GM12878 (cell line): ENCODE data around the gene TRPC4. TPM values are rescaled to one million over a fixed set of nuclear protein-coding genes. Genes with fewer than 3 reads are reported as not detected.

ENCODE experiments used
- ATAC-seq: fragments of 200-7000 bp; cut with Tn5 transposase; 3 replicates; pipeline ENCODE4 v1.9.1; 2020; ENCODE audit warnings: mild to moderate bottlenecking, moderate library complexity
- BruUV-seq: library from RNA; stranded (reverse); fragments of 400-500 nt; replicated peaks from 2 replicates; lab custom pipeline; 2021; lab: Mats Ljungman, UMichigan
- CTCF ChIA-PET: fragments of 300-600 bp; sonication (Branson Sonifier 250); formaldehyde crosslinking; extraction: SDS; loops from one replicate; lab custom pipeline; 2021; ENCODE audit warnings: inconsistent platforms; lab: Yijun Ruan, JAX
- POLR2A ChIA-PET: fragments of 350-600 bp; formaldehyde crosslinking; extraction: SDS; loops from one replicate; lab custom pipeline; 2021; ENCODE audit warnings: inconsistent platforms; lab: Charles Lee
- RAD21 ChIA-PET: fragments of 300-600 bp; sonication (Branson Sonifier 250); formaldehyde crosslinking; loops from one replicate; lab custom pipeline; 2023; ENCODE audit warnings: antibody characterized with exemption; ENCODE audit not compliant: unreplicated experiment; lab: Charles Lee
- SMC1A ChIA-PET: fragments of 300-600 bp; sonication (Branson Sonifier 250); formaldehyde crosslinking; loops from one replicate; lab custom pipeline; 2023; ENCODE audit not compliant: unreplicated experiment, uncharacterized antibody; lab: Charles Lee
- DNase-seq: peaks from one replicate; pipeline ENCODE4 v3.0.0-alpha.2; 2011; ENCODE audit warnings: low read depth, low spot score
- FAIRE-seq: peaks from 3 replicates; lab custom pipeline; 2011; peaks lifted over from hg19 to GRCh38; lab: Jason Lieb, UNC
- H2AFZ ChIP-seq: 2 replicates; pipeline ENCODE4 v1.6.0; 2011; ENCODE audit warnings: low read depth, low read length, control low read depth; ENCODE audit not compliant: control insufficient read depth
- H3K27ac ChIP-seq: 2 replicates; pipeline ENCODE4 v1.5.1; 2011; ENCODE audit warnings: control low read depth; ENCODE audit not compliant: control insufficient read depth, insufficient read depth
- H3K27me3 ChIP-seq, 2 experiments: replicated peaks in 1 of 2; 2 replicates each; pipeline versions ENCODE4 v1.6.0 to v1.6.1; 2011; ENCODE audit warnings: low read length in 1 of 2; ENCODE audit not compliant: control insufficient read depth in 2 of 2, insufficient read depth in 2 of 2
- H3K36me3 ChIP-seq, 2 experiments: 2 replicates each; pipeline ENCODE4 v1.5.1; 2011; ENCODE audit warnings: low read length in 1 of 2; ENCODE audit not compliant: control insufficient read depth in 2 of 2, insufficient read depth in 2 of 2
- H3K4me1 ChIP-seq: 2 replicates; pipeline ENCODE4 v1.6.1; 2011; ENCODE audit warnings: mild to moderate bottlenecking, low read length, moderate library complexity, mixed read lengths; ENCODE audit not compliant: control insufficient read depth, insufficient read depth
- H3K4me2 ChIP-seq: 2 replicates; pipeline ENCODE4 v1.6.0; 2011; ENCODE audit warnings: control low read depth; ENCODE audit not compliant: control insufficient read depth, insufficient read depth
- H3K4me3 ChIP-seq: fragments of 200-600 bp; sonication (generic); 2 replicates; pipeline ENCODE4 v1.5.1; 2016
- H3K79me2 ChIP-seq: 2 replicates; pipeline ENCODE4 v1.6.0; 2011; ENCODE audit warnings: low read length; ENCODE audit not compliant: control insufficient read depth, insufficient read depth
- H3K9ac ChIP-seq: 2 replicates; pipeline ENCODE4 v1.8.0; 2011; ENCODE audit warnings: low read length, control low read depth, mixed read lengths; ENCODE audit not compliant: control insufficient read depth, insufficient read depth
- H3K9me3 ChIP-seq: replicated peaks from 3 replicates; pipeline ENCODE4 v1.5.1; 2011; ENCODE audit warnings: mild to moderate bottlenecking, low read length; ENCODE audit not compliant: control insufficient read depth, insufficient read depth
- H4K20me1 ChIP-seq: 2 replicates; pipeline ENCODE4 v1.6.0; 2011; ENCODE audit not compliant: control insufficient read depth, insufficient read depth
- ASH2L ChIP-seq: fragments of 300-600, 200-600 bp; sonication (generic); IDR thresholded peaks from 2 replicates; pipeline ENCODE4 v1.6.1; 2017; ENCODE audit warnings: low read depth, mild to moderate bottlenecking, borderline replicate concordance
- CHD4 ChIP-seq: fragments of 200-600 bp; sonication (generic); IDR thresholded peaks from 2 replicates; pipeline ENCODE4 v1.6.1; 2016; ENCODE audit warnings: mild to moderate bottlenecking
- KLF5 ChIP-seq: fragments of 450-650 bp; IDR thresholded peaks from 2 replicates; pipeline ENCODE4 v1.6.1; 2014; ENCODE audit warnings: mild to moderate bottlenecking; ENCODE audit not compliant: partially characterized antibody
- MEF2B ChIP-seq: fragments of 450-650 bp; IDR thresholded peaks from 2 replicates; pipeline ENCODE4 v1.6.1; 2018; ENCODE audit warnings: mild to moderate bottlenecking, moderate library complexity; ENCODE audit not compliant: partially characterized antibody, poor library complexity, severe bottlenecking
- RFX5 ChIP-seq: IDR thresholded peaks from 2 replicates; pipeline ENCODE4 v1.6.1; 2011; ENCODE audit warnings: low read depth, low read length, improper control_type of control experiment
- SUZ12 ChIP-seq: fragments of 200-600 bp; sonication (generic); IDR thresholded peaks from one replicate; pipeline ENCODE4 v1.6.1; 2018; ENCODE audit warnings: antibody characterized with exemption, mild to moderate bottlenecking; ENCODE audit not compliant: unreplicated experiment
- TCF7 ChIP-seq: IDR thresholded peaks from 2 replicates; pipeline ENCODE4 v1.6.1; 2014; ENCODE audit warnings: antibody characterized with exemption, borderline replicate concordance
- YY1 ChIP-seq: IDR thresholded peaks from 2 replicates; pipeline ENCODE4 v1.6.1; 2011; ENCODE audit warnings: low read depth, mild to moderate bottlenecking, low read length
- ZNF207 ChIP-seq: fragments of 450-650 bp; IDR thresholded peaks from 2 replicates; pipeline ENCODE4 v1.6.1; 2014; ENCODE audit warnings: antibody characterized with exemption, mild to moderate bottlenecking, borderline replicate concordance
- ZNF24 ChIP-seq: fragments of 450-650 bp; IDR thresholded peaks from 2 replicates; pipeline ENCODE4 v1.6.1; 2017; ENCODE audit warnings: antibody characterized with exemption, mild to moderate bottlenecking
- WGBS: methylation state at CpG from one replicate; pipeline ENCODE4 v1.1.6; 2016; ENCODE audit warnings: low lambda C conversion rate; ENCODE audit not compliant: insufficient replicate concordance, insufficient coverage; ENCODE audit errors: missing lambda C conversion rate; 5-methylcytosine and 5-hydroxymethylcytosine counted together
- in situ Hi-C: fragments of 300-500 bp; cut with MboI; formaldehyde crosslinking; loops from 9 replicates; pipeline ENCODE4 v1.14.3; 2018; ENCODE audit warnings: mixed read lengths
- intact Hi-C: fragments of 100-400 bp; cut with micrococcal nuclease; formaldehyde crosslinking; loops from one replicate; pipeline ENCODE4 v1.14.2; 2022; ENCODE audit not compliant: unreplicated experiment
- polyA plus RNA-seq, 11 experiments: library from polyadenylated mRNA; depleted of rRNA in 4 of 11; unstranded in 6 of 11; stranded (reverse) in 5 of 11; fragments of >200 nt; fragmentation: Nextera tagmentation in 4 of 11; fragmentation: Illumina TruSeq in 1 of 11; extraction: Ambion mirVana in 4 of 11; extraction: Trizol in 1 of 11; gene quantifications; 1 replicate in 1 of 11; 2 replicates in 10 of 11; pipeline versions ENCODE4 v1.2.1 to v1.2.3, GENCODE V29; 2011 to 2016; ENCODE audit warnings: inconsistent platforms in 2 of 11, missing spikeins in 2 of 11, low read depth in 1 of 11
- total RNA-seq, 4 experiments: library from RNA; depleted of rRNA in 3 of 4; stranded (reverse); fragments of >200 nt in 3 of 4; fragmentation: Illumina TruSeq in 1 of 4; extraction: Trizol in 1 of 4; gene quantifications; 2 replicates each; pipeline versions ENCODE4 v1.2.1 to v1.2.3, GENCODE V29; 2013 to 2021
- TF ChIP-seq, protein P1 (sequence below): IDR thresholded peaks from 2 replicates; pipeline ENCODE4 v1.6.1; 2011; ENCODE audit warnings: low read depth, low read length, improper control_type of control experiment, borderline replicate concordance
- TF ChIP-seq, protein P2 (sequence below): IDR thresholded peaks from 2 replicates; pipeline ENCODE4 v1.6.1; 2012; ENCODE audit warnings: low read depth, low read length, improper control_type of control experiment

The TRPC4 gene
- total and polyA plus RNA-seq, 10 of the 15 experiments (the other 5 are each of a cell fraction or from before 2014, with no cell fraction given) = not detected

DNA sequence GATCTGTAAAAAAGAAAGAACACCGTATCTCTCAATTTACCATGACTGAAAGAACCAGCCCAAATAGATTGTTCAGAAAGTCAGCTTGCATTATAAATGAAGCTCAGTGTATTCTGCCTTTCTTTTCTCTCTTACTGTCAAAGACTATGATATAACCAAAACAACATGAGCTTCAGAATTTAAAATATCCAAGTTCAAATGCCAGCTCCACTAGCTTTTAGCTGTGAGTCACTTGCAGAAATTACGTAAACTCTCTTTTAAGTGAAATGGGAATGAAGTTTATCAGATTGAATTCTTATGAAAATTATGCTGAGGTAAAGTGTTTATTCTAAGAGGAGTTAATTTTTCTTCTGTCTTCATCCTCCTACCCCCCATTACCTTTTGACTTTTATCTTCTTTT, 251.0 kb downstream of the TRPC4 start (continued):
- TF ChIP-seq ZNF24 (no peak), ZNF207 (no peak)
- TF ChIP-seq, all 136 proteins: peak for 0

- POLR2A ChIA-PET = no interaction called here
- SMC1A ChIA-PET = no interaction called here
- CTCF ChIA-PET = interaction anchor here (1.2 kb wide), 1 partner anchor 8 kb away, joined by 3 read pairs; no protein-coding TSS in a partner anchor
- FAIRE-seq = no peak
- Histone ChIP-seq H2AFZ (no peak overlapping the region), H3K4me2 (no peak overlapping the region), H3K27ac (no peak overlapping the region), H3K36me3 (no peaks in the 10 kb centered on the region), H3K79me2 (no peaks in the 10 kb centered on the region), H3K9ac (no peak overlapping the region)
- 0% methylated on average over 1 of the region's 1 CpG for WGBS
- in situ Hi-C loops = no loop called here
- no peak for ATAC-seq
- DNase-seq = no peak
- no peak for TF ChIP-seq CHD4
- no peak for TF ChIP-seq RFX5
- no peak for TF ChIP-seq SUZ12
- TF ChIP-seq MEF2B = no peak
- no peak for TF ChIP-seq YY1
- no peak for TF ChIP-seq KLF5
- TF ChIP-seq, protein P1, sequence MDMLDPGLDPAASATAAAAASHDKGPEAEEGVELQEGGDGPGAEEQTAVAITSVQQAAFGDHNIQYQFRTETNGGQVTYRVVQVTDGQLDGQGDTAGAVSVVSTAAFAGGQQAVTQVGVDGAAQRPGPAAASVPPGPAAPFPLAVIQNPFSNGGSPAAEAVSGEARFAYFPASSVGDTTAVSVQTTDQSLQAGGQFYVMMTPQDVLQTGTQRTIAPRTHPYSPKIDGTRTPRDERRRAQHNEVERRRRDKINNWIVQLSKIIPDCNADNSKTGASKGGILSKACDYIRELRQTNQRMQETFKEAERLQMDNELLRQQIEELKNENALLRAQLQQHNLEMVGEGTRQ = no peak
- TF ChIP-seq, protein P2, sequence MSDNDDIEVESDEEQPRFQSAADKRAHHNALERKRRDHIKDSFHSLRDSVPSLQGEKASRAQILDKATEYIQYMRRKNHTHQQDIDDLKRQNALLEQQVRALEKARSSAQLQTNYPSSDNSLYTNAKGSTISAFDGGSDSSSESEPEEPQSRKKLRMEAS = no peak
- TF ChIP-seq ASH2L = no peak
- TF ChIP-seq TCF7 = no peak
- TF ChIP-seq, all 136 proteins: peak for 0
- H3K9me3 ChIP-seq = no peaks in the 10 kb centered on the region
- no peaks in the 10 kb centered on the region for H3K27me3 ChIP-seq
- BruUV-seq = no TSS peak
- no peak overlapping the region for H3K4me3 ChIP-seq
- no peaks in the 10 kb centered on the region for H4K20me1 ChIP-seq
- RAD21 ChIA-PET = no interaction called here
- intact Hi-C loops = no loop called here
- no peaks in the 10 kb centered on the region for H3K4me1 ChIP-seq
These were observed 252.4 kb downstream of the TRPC4 start for GRCh38 chr13:37617173-37617572.
